ENCODE results near the gene SEMA4C.

- TF ChIP-seq CTCF (IDR thresholded peaks at IDR 0.05): no peak
- TF ChIP-seq POLR2AphosphoS5 (IDR thresholded peaks at IDR 0.05): no peak
These were observed 31.3 kb downstream of the SEMA4C start for GRCh38 chr2:96838345-96839292.

Measured in transverse colon (tissue), 4 donors.